Panc1 (cell line): Measurements from ENCODE around the gene CUX1. TPM values are rescaled to one million over a fixed set of nuclear protein-coding genes. Genes with fewer than 3 reads are reported as not detected.

Source experiments
- ATAC-seq: fragments of 200-7000 bp; cut with Tn5 transposase; 2 replicates; pipeline ENCODE4 v1.9.1; 2020; ENCODE audit warnings: mild to moderate bottlenecking, moderate library complexity
- BruUV-seq: library from RNA; stranded (reverse); fragments of 400-500 nt; replicated peaks from 2 replicates; lab custom pipeline; 2021; lab: Mats Ljungman, UMichigan
- CTCF ChIA-PET: fragments of 300-600 bp; sonication (Branson Sonifier 250); formaldehyde crosslinking; loops from one replicate; lab custom pipeline; 2022; ENCODE audit warnings: antibody characterized with exemption; lab: Charles Lee
- POLR2A ChIA-PET: fragments of 300-600 bp; sonication (Branson Sonifier 250); formaldehyde crosslinking; loops from one replicate; lab custom pipeline; 2022; ENCODE audit warnings: antibody characterized with exemption; lab: Charles Lee
- DNase-seq: peaks from one replicate; pipeline ENCODE4 v3.0.0-alpha.2; 2010; ENCODE audit warnings: low read depth, low spot score
- H3K27ac ChIP-seq: 2 replicates; pipeline ENCODE4 v1.5.1; 2011; ENCODE audit warnings: mild to moderate bottlenecking, low read length, inconsistent platforms
- H3K27me3 ChIP-seq: fragments of 200-500 bp; sonication (Bioruptor generic); 2 replicates; pipeline ENCODE4 v1.6.0; 2014; ENCODE audit warnings: low read length, inconsistent platforms; ENCODE audit not compliant: control insufficient read depth, insufficient read depth
- H3K36me3 ChIP-seq: fragments of 200-500 bp; sonication (Bioruptor generic); 2 replicates; pipeline ENCODE4 v1.5.1; 2014; ENCODE audit warnings: inconsistent platforms, mild to moderate bottlenecking, low read length, moderate library complexity; ENCODE audit not compliant: control insufficient read depth, insufficient read depth
- H3K4me1 ChIP-seq: 2 replicates; pipeline ENCODE4 v1.5.1; 2011; ENCODE audit warnings: inconsistent platforms, mild to moderate bottlenecking, low read length, moderate library complexity; ENCODE audit not compliant: control insufficient read depth, insufficient read depth
- H3K4me3 ChIP-seq, 2 experiments: 2 replicates each; pipeline ENCODE4 v1.5.1; 2011 to 2012; ENCODE audit warnings: low read depth in 2 of 2, low read length in 2 of 2, mild to moderate bottlenecking in 2 of 2, inconsistent platforms in 1 of 2, moderate library complexity in 1 of 2
- H3K9me3 ChIP-seq: fragments of 200-500 bp; sonication (Bioruptor generic); 2 replicates; pipeline ENCODE4 v1.5.1; 2014; ENCODE audit warnings: low read depth, mild to moderate bottlenecking, inconsistent platforms, low read length, moderate library complexity; ENCODE audit not compliant: control insufficient read depth, insufficient read depth
- POLR2AphosphoS5 ChIP-seq: IDR thresholded peaks from 2 replicates; pipeline ENCODE4 v1.6.1; 2012; ENCODE audit warnings: mild to moderate bottlenecking, low read depth, low read length, moderate library complexity
- SIN3A ChIP-seq: IDR thresholded peaks from 2 replicates; pipeline ENCODE4 v1.6.1; 2012; ENCODE audit warnings: low read depth, mild to moderate bottlenecking, low read length, moderate library complexity, borderline replicate concordance; ENCODE audit not compliant: insufficient read depth
- TCF7L2 ChIP-seq: IDR thresholded peaks from 2 replicates; pipeline ENCODE4 v1.6.1; 2011; ENCODE audit warnings: mild to moderate bottlenecking, low read depth, low read length, inconsistent platforms
- in situ Hi-C: cut with HindIII; loops from 2 replicates; pipeline ENCODE4 v1.10.0; 2016; ENCODE audit warnings: low sequenced_read_pairs, low pct_unique_long_range_greater_than_20kb
- intact Hi-C: fragments of 100-400 bp; cut with micrococcal nuclease; formaldehyde crosslinking; loops from one replicate; pipeline ENCODE4 v1.10.0; 2022; ENCODE audit not compliant: unreplicated experiment
- total RNA-seq: library from RNA; stranded (reverse); gene quantifications from one replicate; pipeline ENCODE4 v1.2.1, GENCODE V29; 2021; ENCODE audit not compliant: unreplicated experiment
- TF ChIP-seq, protein P1 (sequence below): fragments of 450-650 bp; IDR thresholded peaks from 2 replicates; pipeline ENCODE4 v1.5.1; 2017; ENCODE audit warnings: mild to moderate bottlenecking
- TF ChIP-seq, protein P2 (sequence below), 2 experiments: IDR thresholded peaks; 2 replicates each; pipeline ENCODE4 v1.6.1; 2011 to 2012; ENCODE audit warnings: low read depth in 2 of 2, control low read depth in 1 of 2, low read length in 1 of 2, mild to moderate bottlenecking in 1 of 2, moderate library complexity in 1 of 2; ENCODE audit not compliant: insufficient read depth in 1 of 2

The CUX1 gene
- total RNA-seq, 1 experiment from 2014 or later, result 50.9 TPM

DNA sequence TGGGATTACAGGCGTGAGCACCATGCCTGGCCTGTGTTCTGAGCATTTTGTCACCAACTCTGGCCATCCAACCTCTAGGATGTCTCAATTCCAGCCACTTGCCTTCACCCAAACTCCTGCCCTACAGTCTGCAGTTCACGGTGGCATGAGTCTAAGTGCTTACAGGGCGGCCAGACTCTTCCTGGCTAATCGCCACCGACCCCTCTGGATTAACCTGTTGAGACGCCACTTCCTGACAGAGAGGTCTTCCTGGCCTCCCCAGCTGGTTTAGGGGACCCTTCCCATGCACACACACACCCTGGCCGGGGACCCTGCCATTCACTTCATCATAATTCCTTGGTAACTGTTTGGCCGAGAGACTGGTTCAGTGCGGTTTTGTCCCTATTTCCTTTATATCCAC lies 257.7 kb downstream of the CUX1 start:
- TF ChIP-seq TCF7L2, result no peak
- TF ChIP-seq, protein P1, sequence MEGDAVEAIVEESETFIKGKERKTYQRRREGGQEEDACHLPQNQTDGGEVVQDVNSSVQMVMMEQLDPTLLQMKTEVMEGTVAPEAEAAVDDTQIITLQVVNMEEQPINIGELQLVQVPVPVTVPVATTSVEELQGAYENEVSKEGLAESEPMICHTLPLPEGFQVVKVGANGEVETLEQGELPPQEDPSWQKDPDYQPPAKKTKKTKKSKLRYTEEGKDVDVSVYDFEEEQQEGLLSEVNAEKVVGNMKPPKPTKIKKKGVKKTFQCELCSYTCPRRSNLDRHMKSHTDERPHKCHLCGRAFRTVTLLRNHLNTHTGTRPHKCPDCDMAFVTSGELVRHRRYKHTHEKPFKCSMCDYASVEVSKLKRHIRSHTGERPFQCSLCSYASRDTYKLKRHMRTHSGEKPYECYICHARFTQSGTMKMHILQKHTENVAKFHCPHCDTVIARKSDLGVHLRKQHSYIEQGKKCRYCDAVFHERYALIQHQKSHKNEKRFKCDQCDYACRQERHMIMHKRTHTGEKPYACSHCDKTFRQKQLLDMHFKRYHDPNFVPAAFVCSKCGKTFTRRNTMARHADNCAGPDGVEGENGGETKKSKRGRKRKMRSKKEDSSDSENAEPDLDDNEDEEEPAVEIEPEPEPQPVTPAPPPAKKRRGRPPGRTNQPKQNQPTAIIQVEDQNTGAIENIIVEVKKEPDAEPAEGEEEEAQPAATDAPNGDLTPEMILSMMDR, result no peak
- TF ChIP-seq, protein P2, sequence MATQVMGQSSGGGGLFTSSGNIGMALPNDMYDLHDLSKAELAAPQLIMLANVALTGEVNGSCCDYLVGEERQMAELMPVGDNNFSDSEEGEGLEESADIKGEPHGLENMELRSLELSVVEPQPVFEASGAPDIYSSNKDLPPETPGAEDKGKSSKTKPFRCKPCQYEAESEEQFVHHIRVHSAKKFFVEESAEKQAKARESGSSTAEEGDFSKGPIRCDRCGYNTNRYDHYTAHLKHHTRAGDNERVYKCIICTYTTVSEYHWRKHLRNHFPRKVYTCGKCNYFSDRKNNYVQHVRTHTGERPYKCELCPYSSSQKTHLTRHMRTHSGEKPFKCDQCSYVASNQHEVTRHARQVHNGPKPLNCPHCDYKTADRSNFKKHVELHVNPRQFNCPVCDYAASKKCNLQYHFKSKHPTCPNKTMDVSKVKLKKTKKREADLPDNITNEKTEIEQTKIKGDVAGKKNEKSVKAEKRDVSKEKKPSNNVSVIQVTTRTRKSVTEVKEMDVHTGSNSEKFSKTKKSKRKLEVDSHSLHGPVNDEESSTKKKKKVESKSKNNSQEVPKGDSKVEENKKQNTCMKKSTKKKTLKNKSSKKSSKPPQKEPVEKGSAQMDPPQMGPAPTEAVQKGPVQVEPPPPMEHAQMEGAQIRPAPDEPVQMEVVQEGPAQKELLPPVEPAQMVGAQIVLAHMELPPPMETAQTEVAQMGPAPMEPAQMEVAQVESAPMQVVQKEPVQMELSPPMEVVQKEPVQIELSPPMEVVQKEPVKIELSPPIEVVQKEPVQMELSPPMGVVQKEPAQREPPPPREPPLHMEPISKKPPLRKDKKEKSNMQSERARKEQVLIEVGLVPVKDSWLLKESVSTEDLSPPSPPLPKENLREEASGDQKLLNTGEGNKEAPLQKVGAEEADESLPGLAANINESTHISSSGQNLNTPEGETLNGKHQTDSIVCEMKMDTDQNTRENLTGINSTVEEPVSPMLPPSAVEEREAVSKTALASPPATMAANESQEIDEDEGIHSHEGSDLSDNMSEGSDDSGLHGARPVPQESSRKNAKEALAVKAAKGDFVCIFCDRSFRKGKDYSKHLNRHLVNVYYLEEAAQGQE (IDR thresholded peaks at IDR 0.05; ENCODE audit: insufficient read depth in 1 of 2, low read depth in 2 of 2, low read length in 1 of 2), result no peak
- no peak for TF ChIP-seq POLR2AphosphoS5
- no peak for TF ChIP-seq SIN3A
- H3K36me3 ChIP-seq, result no peaks in the 10 kb centered on the region
- no TSS peak for BruUV-seq
- intact Hi-C loops (no loop called here), in situ Hi-C loops (no loop called here)
- no peak overlapping the region for H3K27ac ChIP-seq
- no peaks in the 10 kb centered on the region for H3K4me1 ChIP-seq
- no peaks in the 10 kb centered on the region for H3K9me3 ChIP-seq
- ChIA-PET CTCF (interaction anchor here (0.6 kb wide), 1 partner anchor 101 kb away, joined by 11 read pairs; no protein-coding TSS in a partner anchor), POLR2A (no interaction called here)
- no peaks in the 10 kb centered on the region for H3K27me3 ChIP-seq
- ATAC-seq, result no peak
- H3K4me3 ChIP-seq, result no peak overlapping the region
- no peak for DNase-seq

DNA sequence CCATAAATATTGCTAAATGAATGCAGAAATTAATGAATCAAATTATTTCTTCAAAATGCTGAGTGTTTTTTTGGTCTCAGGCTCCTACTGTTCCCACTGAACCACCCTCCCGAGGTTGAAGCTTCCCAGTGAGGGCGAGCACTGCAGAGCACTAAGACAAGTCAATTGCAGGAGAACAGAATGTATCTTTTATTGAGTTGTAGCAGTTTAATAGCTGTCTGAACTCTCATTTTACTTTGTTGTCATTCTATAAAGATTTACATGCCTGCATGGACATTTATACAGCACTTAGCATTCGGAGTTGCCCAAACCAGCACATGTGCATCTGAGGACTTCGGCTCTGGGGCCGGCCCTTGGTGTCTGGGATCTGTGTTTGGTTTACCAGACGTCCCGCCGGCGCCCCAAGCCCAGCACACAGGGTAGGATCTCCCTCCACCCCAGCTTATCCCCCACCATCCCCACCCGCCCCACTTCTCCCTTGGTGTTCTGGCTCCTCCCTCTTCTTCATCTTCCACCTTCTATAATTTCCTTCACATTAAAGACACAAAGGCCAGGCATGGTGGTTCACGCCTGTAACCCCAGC lies 258.2 kb downstream of the CUX1 start:
- no TSS peak for BruUV-seq
- DNase-seq, result no peak
- in situ Hi-C loops, result no loop called here
- Histone ChIP-seq H3K4me1 (no peaks in the 10 kb centered on the region), H3K27ac (no peak overlapping the region), H3K4me3 (no peak overlapping the region), H3K9me3 (no peaks in the 10 kb centered on the region), H3K27me3 (no peaks in the 10 kb centered on the region), H3K36me3 (no peaks in the 10 kb centered on the region)
- intact Hi-C loops, result no loop called here
- POLR2A ChIA-PET, result no interaction called here
- TF ChIP-seq, protein P2 (IDR thresholded peaks at IDR 0.05; ENCODE audit: insufficient read depth in 1 of 2, low read depth in 2 of 2, low read length in 1 of 2), result no peak
- TF ChIP-seq, protein P1, result no peak
- no peak for TF ChIP-seq POLR2AphosphoS5
- no peak for TF ChIP-seq SIN3A
- no peak for TF ChIP-seq TCF7L2
- ATAC-seq, result no peak
- CTCF ChIA-PET, result no interaction called here
